HepG2 (cell line): ENCODE results near the gene RASSF7. TPM values are rescaled to one million over a fixed set of nuclear protein-coding genes. Genes with fewer than 3 reads are reported as not detected.

Source experiments
- CENPBD1 ChIP-seq: sonication (generic); formaldehyde crosslinking; IDR thresholded peaks from 2 replicates; pipeline ENCODE4 v1.8.0; 2022; ENCODE audit warnings: missing genetic modification reagents, low read depth, mild to moderate bottlenecking, borderline replicate concordance
- DDIT3 ChIP-seq: sonication (generic); formaldehyde crosslinking; IDR thresholded peaks from 2 replicates; pipeline ENCODE4 v1.4.0; 2020; ENCODE audit warnings: mild to moderate bottlenecking, missing genetic modification reagents
- ERF ChIP-seq: IDR thresholded peaks from 2 replicates; pipeline ENCODE4 v1.6.1; 2018; ENCODE audit warnings: missing biosample characterization, missing genetic modification reagents
- FIP1L1 ChIP-seq: fragments of 200-400 bp; formaldehyde crosslinking; IDR thresholded peaks from 2 replicates; pipeline ENCODE4 v1.6.1; 2018; ENCODE audit warnings: low read depth, mild to moderate bottlenecking, low read length, moderate library complexity, borderline replicate concordance; ENCODE audit not compliant: insufficient read depth
- HDAC2 ChIP-seq: sonication (generic); formaldehyde crosslinking; IDR thresholded peaks from 2 replicates; pipeline ENCODE4 v1.4.0; 2020; ENCODE audit warnings: missing genetic modification reagents
- HINFP ChIP-seq: sonication (generic); formaldehyde crosslinking; IDR thresholded peaks from 2 replicates; pipeline ENCODE4 v1.4.0; 2020; ENCODE audit warnings: low read depth, mild to moderate bottlenecking, missing genetic modification reagents
- HMG20A ChIP-seq: IDR thresholded peaks from 2 replicates; pipeline ENCODE4 v1.6.1; 2016; ENCODE audit warnings: borderline replicate concordance
- IKZF5 ChIP-seq: IDR thresholded peaks from 2 replicates; pipeline ENCODE4 v1.6.1; 2018; ENCODE audit warnings: missing genetic modification reagents, mild to moderate bottlenecking, missing compliant biosample characterization
- KAT2B ChIP-seq: fragments of 150-350 bp; IDR thresholded peaks from 2 replicates; pipeline ENCODE4 v1.6.1; 2014; ENCODE audit warnings: low read depth, low read length, borderline replicate concordance
- PBX2 ChIP-seq: IDR thresholded peaks from 2 replicates; pipeline ENCODE4 v1.6.1; 2016; ENCODE audit warnings: control low read depth
- PLRG1 ChIP-seq: fragments of 450-650 bp; conservative IDR thresholded peaks from 2 replicates; pipeline ENCODE4 v1.6.1; 2016
- RFXANK ChIP-seq: IDR thresholded peaks from 2 replicates; pipeline ENCODE4 v1.6.1; 2016
- RXRA ChIP-seq: sonication (generic); formaldehyde crosslinking; IDR thresholded peaks from 2 replicates; pipeline ENCODE4 v1.5.1; 2020; ENCODE audit warnings: missing genetic modification reagents
- SRSF1 ChIP-seq: fragments of 200-400 bp; formaldehyde crosslinking; optimal IDR thresholded peaks from 2 replicates; pipeline ENCODE3; 2017; ENCODE audit warnings: mild to moderate bottlenecking, low read depth, low read length, moderate library complexity
- TCF12 ChIP-seq, 2 experiments: fragments of 450-650 bp in 1 of 2; sonication (generic) in 1 of 2; formaldehyde crosslinking in 1 of 2; IDR thresholded peaks; 2 replicates each; pipeline versions ENCODE4 v1.6.1 to v1.8.0; 2017 to 2022; ENCODE audit warnings: antibody characterized with exemption in 1 of 2, mild to moderate bottlenecking in 1 of 2, missing genetic modification reagents in 1 of 2, moderate library complexity in 1 of 2
- THAP7 ChIP-seq: sonication (generic); formaldehyde crosslinking; IDR thresholded peaks from 2 replicates; pipeline ENCODE4 v1.8.1; 2023; ENCODE audit warnings: mild to moderate bottlenecking, missing genetic modification reagents
- ZBTB43 ChIP-seq: sonication (generic); formaldehyde crosslinking; conservative IDR thresholded peaks from 2 replicates; pipeline ENCODE4 v1.4.0; 2020; ENCODE audit warnings: missing genetic modification reagents
- ZNF329 ChIP-seq: sonication (generic); formaldehyde crosslinking; IDR thresholded peaks from 2 replicates; pipeline ENCODE4 v1.9.0; 2021; ENCODE audit warnings: low read depth, mild to moderate bottlenecking, missing genetic modification reagents
- ZNF333 ChIP-seq: sonication (generic); formaldehyde crosslinking; IDR thresholded peaks from 2 replicates; pipeline ENCODE4 v1.4.0; 2020; ENCODE audit warnings: mild to moderate bottlenecking, missing genetic modification reagents, borderline replicate concordance
- ZNF33A ChIP-seq: sonication (generic); formaldehyde crosslinking; IDR thresholded peaks from 2 replicates; pipeline ENCODE4 v1.5.1; 2020; ENCODE audit warnings: missing genetic modification reagents, mild to moderate bottlenecking, moderate library complexity, borderline replicate concordance
- ZNF557 ChIP-seq: sonication (generic); formaldehyde crosslinking; IDR thresholded peaks from 2 replicates; pipeline ENCODE4 v1.4.0; 2020; ENCODE audit warnings: missing genetic modification reagents
- ZNF615 ChIP-seq: sonication (generic); formaldehyde crosslinking; IDR thresholded peaks from 2 replicates; pipeline ENCODE4 v1.5.0; 2020; ENCODE audit warnings: mild to moderate bottlenecking, missing genetic modification reagents, borderline replicate concordance
- ZNF713 ChIP-seq: sonication (generic); formaldehyde crosslinking; IDR thresholded peaks from 2 replicates; pipeline ENCODE4 v1.4.0; 2020; ENCODE audit warnings: mild to moderate bottlenecking, missing genetic modification reagents
- polyA plus RNA-seq, 8 experiments: library from polyadenylated mRNA; depleted of rRNA in 3 of 8; stranded (reverse) in 7 of 8; unstranded in 1 of 8; fragments of >200 nt; fragmentation: Illumina TruSeq in 4 of 8; extraction: Trizol in 4 of 8; gene quantifications; 2 replicates each; pipeline versions ENCODE4 v1.2.1 to v1.2.3, GENCODE V29; 2011 to 2016; ENCODE audit warnings: low read depth in 4 of 8, missing spikeins in 1 of 8, mixed read lengths in 1 of 8; ENCODE audit not compliant: insufficient read depth in 1 of 8
- total RNA-seq, 5 experiments: library from RNA; depleted of rRNA; stranded (reverse); fragments of >200 nt; fragmentation: Illumina TruSeq; extraction: Trizol; gene quantifications; 2 replicates each; pipeline ENCODE4 v1.2.3, GENCODE V29; 2016; ENCODE audit warnings: low read depth in 1 of 5

The RASSF7 gene
- total and polyA plus RNA-seq, 2 of the 13 experiments (the other 11 are each of a cell fraction or from before 2014, with no cell fraction given): 20.2 to 28.6 TPM

GRCh38 chr11:518463-519202 lies 42.1 kb upstream of the RASSF7 start (continued):
- TF ChIP-seq PBX2 (CRISPR knock-in tag) (no peak), HMG20A (CRISPR knock-in tag) (no peak), THAP7 (no peak), IKZF5 (CRISPR knock-in tag) (peak; percentile 65; the same call in 1 of the 2 replicates), PLRG1 (no peak), DDIT3 (CRISPR knock-in tag) (0 out of 2 replicates have a peak, but pooled peaks have one; percentile 49), TCF12 (IDR thresholded peaks at IDR 0.05) (no peak), TCF12 (CRISPR knock-in tag; IDR thresholded peaks at IDR 0.05) (peak; percentile 73; the same call in 1 of the 2 replicates), ZNF713 (no peak), ERF (CRISPR knock-in tag) (peak; percentile 63; the same call in 1 of the 2 replicates), ZNF333 (CRISPR knock-in tag) (peak; percentile 59; the same call in 1 of the 2 replicates), ZNF615 (CRISPR knock-in tag) (no peak), FIP1L1 (no peak), HINFP (CRISPR knock-in tag) (no peak; the same call in 1 of the 2 replicates), CENPBD1 (no peak), KAT2B (no peak), RFXANK (CRISPR knock-in tag) (peak; percentile 78; the same call in 1 of the 2 replicates), ZNF329 (CRISPR knock-in tag) (no peak), ZNF557 (CRISPR knock-in tag) (no peak), ZBTB43 (CRISPR knock-in tag) (peak; percentile 28; the same call in 1 of the 2 replicates), ZNF33A (CRISPR knock-in tag) (no peak), RXRA (peak; percentile 11; the same call in 1 of the 2 replicates), HDAC2 (CRISPR knock-in tag) (peak; percentile 56), SRSF1 (no peak)
